Astrocyte (in vitro differentiated cells and primary cell): ENCODE data around the gene TMEM184C. TPM values are rescaled to one million over a fixed set of nuclear protein-coding genes. Genes with fewer than 3 reads are reported as not detected.

Source experiments
- DNase-seq: peaks from one replicate; pipeline ENCODE4 v3.0.0-alpha.2; 2010; ENCODE audit warnings: low read depth
- FAIRE-seq: peaks from 2 replicates; lab custom pipeline; 2011; peaks lifted over from hg19 to GRCh38; lab: Jason Lieb, UNC
- H2AFZ ChIP-seq: 2 replicates; pipeline ENCODE4 v1.6.0; 2012; ENCODE audit warnings: low read depth, low read length, inconsistent platforms
- H3K27ac ChIP-seq: 2 replicates; pipeline ENCODE4 v1.5.1; 2011; ENCODE audit warnings: low read depth, low read length, inconsistent platforms
- H3K27me3 ChIP-seq: 2 replicates; pipeline ENCODE4 v1.6.0; 2011; ENCODE audit warnings: low read length, inconsistent platforms; ENCODE audit not compliant: insufficient read depth
- H3K36me3 ChIP-seq: 2 replicates; pipeline ENCODE4 v1.5.1; 2011; ENCODE audit warnings: low read length, inconsistent platforms; ENCODE audit not compliant: insufficient read depth
- H3K4me1 ChIP-seq: 2 replicates; pipeline ENCODE4 v1.5.1; 2011; ENCODE audit warnings: low read length, inconsistent platforms; ENCODE audit not compliant: insufficient read depth
- H3K4me2 ChIP-seq: 2 replicates; pipeline ENCODE4 v1.6.0; 2012; ENCODE audit warnings: low read length, inconsistent platforms
- H3K4me3 ChIP-seq: 2 replicates; pipeline ENCODE4 v1.5.1; 2011; ENCODE audit warnings: low read depth, mild to moderate bottlenecking, low read length, inconsistent platforms; ENCODE audit not compliant: insufficient read depth
- H3K79me2 ChIP-seq: 2 replicates; pipeline ENCODE4 v1.6.0; 2012; ENCODE audit warnings: mild to moderate bottlenecking, low read length, inconsistent platforms; ENCODE audit not compliant: insufficient read depth
- H3K9ac ChIP-seq: 2 replicates; pipeline ENCODE4 v1.6.0; 2012; ENCODE audit warnings: mild to moderate bottlenecking, low read length, inconsistent platforms
- H3K9me3 ChIP-seq: 2 replicates; pipeline ENCODE4 v1.5.1; 2012; ENCODE audit warnings: low read depth, mild to moderate bottlenecking, low read length, inconsistent platforms; ENCODE audit not compliant: insufficient read depth
- H4K20me1 ChIP-seq: 2 replicates; pipeline ENCODE4 v1.6.0; 2012; ENCODE audit warnings: low read length, inconsistent platforms; ENCODE audit not compliant: insufficient read depth
- H3K27ac Mint-ChIP-seq: one replicate; pipeline ENCODE4 v1.8.0; 2021; ENCODE audit warnings: mild to moderate bottlenecking, mixed read lengths; ENCODE audit not compliant: unreplicated experiment
- H3K27me3 Mint-ChIP-seq: one replicate; pipeline ENCODE4 v1.8.0; 2021; ENCODE audit warnings: low read depth, mixed read lengths; ENCODE audit not compliant: unreplicated experiment
- H3K36me3 Mint-ChIP-seq: one replicate; pipeline ENCODE4 v1.8.0; 2021; ENCODE audit warnings: low read depth, mixed read lengths; ENCODE audit not compliant: unreplicated experiment
- H3K4me1 Mint-ChIP-seq: one replicate; pipeline ENCODE4 v1.8.0; 2021; ENCODE audit warnings: low read depth, mixed read lengths; ENCODE audit not compliant: unreplicated experiment
- H3K4me3 Mint-ChIP-seq: one replicate; pipeline ENCODE4 v1.8.0; 2021; ENCODE audit warnings: mild to moderate bottlenecking, moderate library complexity, mixed read lengths; ENCODE audit not compliant: unreplicated experiment
- H3K9me3 Mint-ChIP-seq: one replicate; pipeline ENCODE4 v1.8.0; 2021; ENCODE audit warnings: mild to moderate bottlenecking, mixed read lengths; ENCODE audit not compliant: unreplicated experiment
- EZH2 ChIP-seq: IDR thresholded peaks from 2 replicates; pipeline ENCODE4 v1.6.1; 2012; ENCODE audit warnings: mild to moderate bottlenecking, low read length, inconsistent platforms; ENCODE audit not compliant: insufficient read depth
- total RNA-seq: library from RNA; stranded (reverse); gene quantifications from 2 replicates; pipeline ENCODE4 v1.2.1, GENCODE V29; 2021
- TF ChIP-seq, protein P1 (sequence below): IDR thresholded peaks from 2 replicates; pipeline ENCODE4 v1.5.1; 2011; ENCODE audit warnings: low read depth, mild to moderate bottlenecking, inconsistent platforms, low read length, moderate library complexity; ENCODE audit not compliant: insufficient read depth

TMEM184C gene
- total RNA-seq, 1 donor from 2014 or later = 42.3 TPM

DNA sequence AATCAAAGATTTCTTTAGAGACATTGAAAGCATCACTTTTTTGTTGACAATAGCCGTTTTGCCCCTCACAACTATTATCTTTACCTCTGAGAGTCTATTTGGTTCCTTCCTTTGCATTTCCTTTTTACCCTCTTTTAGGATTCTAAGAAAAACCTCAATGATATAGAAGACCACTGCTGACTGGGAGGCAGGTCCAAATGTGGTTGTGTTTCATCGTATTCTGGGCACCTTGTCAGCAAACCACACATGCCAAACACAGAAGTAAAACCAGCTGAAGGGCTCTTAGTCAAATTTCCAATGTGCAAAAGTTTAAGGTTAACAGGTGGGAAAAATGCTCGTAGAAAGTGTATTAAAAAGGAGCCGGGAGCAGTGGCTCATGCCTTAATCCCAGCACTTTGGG is 71.9 kb downstream of the TMEM184C start:
- no peak overlapping the region for H3K4me2 ChIP-seq
- H4K20me1 ChIP-seq = no peaks in the 10 kb centered on the region
- TF ChIP-seq, protein P1, sequence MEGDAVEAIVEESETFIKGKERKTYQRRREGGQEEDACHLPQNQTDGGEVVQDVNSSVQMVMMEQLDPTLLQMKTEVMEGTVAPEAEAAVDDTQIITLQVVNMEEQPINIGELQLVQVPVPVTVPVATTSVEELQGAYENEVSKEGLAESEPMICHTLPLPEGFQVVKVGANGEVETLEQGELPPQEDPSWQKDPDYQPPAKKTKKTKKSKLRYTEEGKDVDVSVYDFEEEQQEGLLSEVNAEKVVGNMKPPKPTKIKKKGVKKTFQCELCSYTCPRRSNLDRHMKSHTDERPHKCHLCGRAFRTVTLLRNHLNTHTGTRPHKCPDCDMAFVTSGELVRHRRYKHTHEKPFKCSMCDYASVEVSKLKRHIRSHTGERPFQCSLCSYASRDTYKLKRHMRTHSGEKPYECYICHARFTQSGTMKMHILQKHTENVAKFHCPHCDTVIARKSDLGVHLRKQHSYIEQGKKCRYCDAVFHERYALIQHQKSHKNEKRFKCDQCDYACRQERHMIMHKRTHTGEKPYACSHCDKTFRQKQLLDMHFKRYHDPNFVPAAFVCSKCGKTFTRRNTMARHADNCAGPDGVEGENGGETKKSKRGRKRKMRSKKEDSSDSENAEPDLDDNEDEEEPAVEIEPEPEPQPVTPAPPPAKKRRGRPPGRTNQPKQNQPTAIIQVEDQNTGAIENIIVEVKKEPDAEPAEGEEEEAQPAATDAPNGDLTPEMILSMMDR = no peak
- no peak for TF ChIP-seq EZH2
- H3K4me3 ChIP-seq = no peak overlapping the region
- H3K36me3 ChIP-seq = no peaks in the 10 kb centered on the region
- Mint-ChIP-seq H3K4me3 (no peak overlapping the region), H3K36me3 (no peaks in the 10 kb centered on the region), H3K27me3 (no peaks in the 10 kb centered on the region), H3K4me1 (peaks cover 2% of the 10 kb centered on the region), H3K9me3 (no peaks in the 10 kb centered on the region), H3K27ac (no peak overlapping the region)
- no peak overlapping the region for H3K9ac ChIP-seq
- FAIRE-seq (no peak), DNase-seq (no peak)
- no peak overlapping the region for H2AFZ ChIP-seq
- H3K79me2 ChIP-seq = peaks cover under 1% of the 10 kb centered on the region
- H3K27me3 ChIP-seq = no peaks in the 10 kb centered on the region
- peaks cover 5% of the 10 kb centered on the region for H3K4me1 ChIP-seq
- H3K27ac ChIP-seq = no peak overlapping the region
- H3K9me3 ChIP-seq = no peaks in the 10 kb centered on the region

- no peaks in the 10 kb centered on the region for H3K9me3 Mint-ChIP-seq
- no peaks in the 10 kb centered on the region for H3K36me3 Mint-ChIP-seq
- no peaks in the 10 kb centered on the region for H3K4me1 ChIP-seq
- H4K20me1 ChIP-seq = no peaks in the 10 kb centered on the region
- H3K36me3 ChIP-seq = no peaks in the 10 kb centered on the region
- H3K27ac Mint-ChIP-seq = no peak overlapping the region
- no peak overlapping the region for H3K4me2 ChIP-seq
- no peak overlapping the region for H3K4me3 Mint-ChIP-seq
- FAIRE-seq (no peak), DNase-seq (no peak)
- H3K79me2 ChIP-seq = no peaks in the 10 kb centered on the region
- no peak for TF ChIP-seq EZH2
- TF ChIP-seq, protein P1 = no peak
- no peak overlapping the region for H3K9ac ChIP-seq
- no peak overlapping the region for H3K4me3 ChIP-seq
- no peaks in the 10 kb centered on the region for H3K27me3 Mint-ChIP-seq
- H3K4me1 Mint-ChIP-seq = no peaks in the 10 kb centered on the region
- H2AFZ ChIP-seq = no peak overlapping the region
- H3K27me3 ChIP-seq = no peaks in the 10 kb centered on the region
- no peak overlapping the region for H3K27ac ChIP-seq
- H3K9me3 ChIP-seq = no peaks in the 10 kb centered on the region
Measured at GRCh38 chr4:147691820-147692219, 74.6 kb downstream of the TMEM184C start.

GRCh38 chr4:147693218-147693617 is 76.0 kb downstream of the TMEM184C start:
- Histone ChIP-seq H4K20me1 (no peaks in the 10 kb centered on the region), H3K36me3 (no peaks in the 10 kb centered on the region), H3K4me3 (no peak overlapping the region), H3K27me3 (no peaks in the 10 kb centered on the region), H3K79me2 (no peaks in the 10 kb centered on the region), H3K4me1 (no peaks in the 10 kb centered on the region), H3K9me3 (no peaks in the 10 kb centered on the region), H3K4me2 (no peak overlapping the region), H3K27ac (no peak overlapping the region), H3K9ac (no peak overlapping the region), H2AFZ (no peak overlapping the region)
- Mint-ChIP-seq H3K4me1 (no peaks in the 10 kb centered on the region), H3K36me3 (no peaks in the 10 kb centered on the region), H3K9me3 (no peaks in the 10 kb centered on the region), H3K4me3 (no peak overlapping the region), H3K27ac (no peak overlapping the region), H3K27me3 (no peaks in the 10 kb centered on the region)
- no peak for FAIRE-seq
- DNase-seq = no peak
- TF ChIP-seq EZH2 = no peak
- TF ChIP-seq, protein P1 = no peak
